Kidney tubule cell (primary cell): ENCODE results near the gene BCKDK.
A peak's percentile ranks its signal among the peaks of the same experiment; 100 is the strongest.
"Not testable (repeated sequence)": the region's sequence is repeated elsewhere in the genome, so short reads cannot be mapped to it uniquely, and the experiment has no call there.

Source experiments
- DNase-seq: peaks from one replicate; pipeline ENCODE4 v3.0.0-alpha.2; 2018; ENCODE audit warnings: low spot score

Gene BCKDK

DNA sequence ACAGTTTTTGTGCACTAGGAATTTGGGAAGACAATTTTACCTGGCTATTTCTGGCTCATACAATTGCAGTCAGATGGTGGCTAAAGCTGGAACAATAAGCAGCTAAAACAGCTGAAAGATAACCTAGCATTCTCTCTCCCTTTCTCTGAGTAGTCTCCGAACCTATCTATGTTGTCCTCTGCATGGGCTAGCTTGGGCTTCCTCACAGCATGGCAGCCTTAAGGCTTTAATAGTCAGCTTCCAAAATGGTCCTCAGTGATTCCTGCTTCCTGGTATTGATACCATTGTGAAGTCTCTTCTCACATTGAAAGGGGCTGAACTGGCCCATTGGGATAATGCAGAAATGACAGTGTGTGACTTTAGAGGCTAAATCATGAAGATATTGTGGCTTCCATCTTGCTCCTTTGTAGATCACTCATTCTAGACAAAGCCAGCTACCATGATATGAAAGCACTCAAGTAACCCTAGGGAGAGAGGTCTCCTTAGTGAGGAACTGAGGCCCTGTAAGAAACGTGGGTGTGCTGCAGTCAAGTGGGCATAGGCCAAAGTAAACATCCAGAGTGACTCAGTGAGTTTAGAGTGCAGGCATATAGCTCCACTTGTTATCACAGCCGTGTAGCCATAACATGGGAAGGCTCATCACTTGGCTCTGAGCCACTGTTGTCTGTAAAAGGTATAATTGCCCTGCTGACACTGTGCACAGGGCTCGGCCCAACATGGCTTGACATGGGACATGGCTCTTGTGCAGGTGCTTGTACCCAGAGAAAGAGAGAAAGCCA is 8.1 kb upstream of the BCKDK start:
- DNase-seq: peak; percentile 31

DNA sequence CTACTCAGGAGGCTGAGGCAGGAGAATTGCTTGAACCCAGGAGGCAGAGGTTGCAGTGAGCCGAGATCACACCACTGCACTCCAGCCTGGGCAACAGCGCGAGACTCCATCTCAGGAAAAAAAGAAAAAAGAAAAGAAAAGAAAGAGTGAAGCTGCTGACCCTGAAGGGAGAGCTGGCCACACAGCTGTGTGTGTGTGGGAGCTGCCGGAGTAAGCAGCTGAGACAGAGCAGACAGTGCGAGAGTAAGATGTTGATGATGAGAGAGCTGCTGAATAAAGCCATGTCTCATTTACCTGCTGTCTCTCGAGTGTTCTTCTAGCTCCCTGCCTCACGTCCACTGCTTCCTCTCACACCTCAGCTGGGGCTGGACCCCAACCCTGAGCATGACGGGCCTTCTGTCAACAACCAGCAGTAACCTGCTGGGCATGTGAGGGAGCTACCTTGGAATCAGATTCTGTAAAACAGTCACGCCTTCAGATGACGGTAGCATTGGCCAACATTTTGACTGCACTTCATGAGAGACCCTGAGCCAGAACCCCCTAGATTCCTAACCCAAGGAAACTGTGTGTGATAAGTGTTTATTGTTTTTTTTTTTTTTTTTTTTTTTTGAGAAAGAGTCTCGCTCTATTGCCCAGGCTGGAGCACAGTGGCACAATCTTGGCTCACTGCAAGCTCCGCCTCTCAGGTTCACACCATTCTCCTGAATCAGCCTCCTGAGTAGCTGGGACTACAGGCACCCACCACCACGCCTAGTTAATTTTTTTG is 7.1 kb upstream of the BCKDK start:
- DNase-seq: not testable (repeated sequence)

DNA sequence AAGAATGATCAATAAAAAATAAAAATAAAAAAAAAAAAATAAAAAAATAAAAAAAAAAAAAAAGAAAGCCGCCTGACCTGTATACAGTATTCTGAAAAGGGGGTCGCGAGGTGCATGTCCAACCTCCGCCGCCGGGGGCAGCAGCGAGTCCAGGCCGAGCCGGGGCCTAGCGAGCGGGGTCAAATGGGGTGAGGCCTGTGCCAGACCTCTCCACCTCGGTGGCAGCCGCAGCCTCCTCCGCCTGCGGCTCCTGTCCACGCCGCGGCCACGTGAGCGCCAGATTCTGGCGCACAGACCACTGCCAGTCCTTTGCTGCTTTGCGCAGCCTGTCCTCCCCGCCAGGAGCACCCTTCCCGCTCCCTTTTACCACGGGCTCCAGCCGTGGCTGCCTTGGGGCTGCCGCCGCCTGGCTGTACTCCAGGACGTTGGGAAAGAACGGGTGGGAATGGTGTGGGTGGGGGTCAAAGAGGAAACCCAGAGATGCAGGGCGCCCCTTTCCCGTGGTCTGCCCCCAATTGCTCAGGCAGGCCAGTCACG is 2.4 kb upstream of the BCKDK start:
- peak; percentile 76 for DNase-seq

DNA sequence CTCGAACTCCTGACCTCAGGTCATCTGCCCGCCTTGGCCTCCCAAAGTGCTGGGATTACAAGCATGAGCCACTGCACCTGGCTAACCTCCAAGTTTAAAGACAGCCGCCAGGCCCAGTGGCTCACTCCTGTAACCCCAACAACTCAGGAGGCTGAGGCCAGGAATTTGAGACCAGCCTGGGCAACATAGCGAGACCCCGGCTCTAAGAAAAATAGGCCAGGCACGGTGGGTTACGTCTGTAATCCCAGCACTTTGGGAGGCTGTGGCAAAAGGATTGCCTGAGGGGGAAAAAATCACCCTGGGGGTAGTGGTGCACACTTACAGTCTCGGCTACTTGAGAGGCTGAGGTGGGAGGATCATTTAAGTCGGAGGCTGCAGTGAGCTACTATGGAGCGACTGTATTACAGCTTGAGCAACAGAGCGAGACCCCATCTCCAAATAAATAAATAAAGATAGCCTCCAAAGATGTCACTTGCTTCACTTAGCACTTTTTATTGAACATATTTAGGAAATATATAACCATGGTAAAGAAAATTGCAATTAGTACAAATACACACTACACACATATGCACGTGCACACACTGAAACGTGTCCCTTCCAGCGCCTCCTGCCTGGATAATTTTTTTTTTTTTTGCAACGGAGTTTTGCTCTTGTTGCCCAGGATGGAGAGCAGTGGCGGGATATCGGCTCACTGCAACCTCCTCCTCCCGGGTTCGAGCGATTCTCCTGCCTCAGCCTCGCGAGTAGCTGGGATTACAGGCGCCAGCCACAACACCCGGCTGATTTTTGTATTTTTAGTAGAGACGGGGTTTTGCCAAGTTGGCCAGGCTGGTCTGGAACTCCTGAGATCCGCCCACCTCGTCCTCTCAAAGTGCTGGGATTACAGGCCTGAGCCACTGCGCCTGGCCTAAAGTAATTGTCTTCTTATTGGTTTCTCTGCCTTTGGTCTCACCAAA is 1.4 kb upstream of the BCKDK start:
- DNase-seq: no peak

DNA sequence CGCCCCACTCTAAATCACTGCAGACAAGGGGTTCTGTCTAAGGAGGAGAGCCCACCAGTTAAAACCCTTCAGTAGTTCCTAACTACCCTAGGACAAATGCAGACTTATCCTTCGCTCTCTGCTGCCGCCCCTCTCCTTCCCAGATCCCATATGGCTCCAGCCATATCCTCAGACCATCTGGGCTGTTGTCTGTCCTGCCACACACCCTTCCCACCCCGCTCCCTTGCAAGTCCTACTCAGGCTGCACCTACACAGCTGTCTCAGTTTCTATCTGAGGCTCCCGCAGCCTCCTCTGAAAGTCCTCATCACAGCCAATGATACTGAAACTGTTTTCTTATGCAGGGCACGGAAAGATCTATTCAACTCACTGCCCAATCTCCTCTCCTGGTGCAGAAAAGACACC is 720 bp upstream of the BCKDK start:
- DNase-seq: no peak

DNA sequence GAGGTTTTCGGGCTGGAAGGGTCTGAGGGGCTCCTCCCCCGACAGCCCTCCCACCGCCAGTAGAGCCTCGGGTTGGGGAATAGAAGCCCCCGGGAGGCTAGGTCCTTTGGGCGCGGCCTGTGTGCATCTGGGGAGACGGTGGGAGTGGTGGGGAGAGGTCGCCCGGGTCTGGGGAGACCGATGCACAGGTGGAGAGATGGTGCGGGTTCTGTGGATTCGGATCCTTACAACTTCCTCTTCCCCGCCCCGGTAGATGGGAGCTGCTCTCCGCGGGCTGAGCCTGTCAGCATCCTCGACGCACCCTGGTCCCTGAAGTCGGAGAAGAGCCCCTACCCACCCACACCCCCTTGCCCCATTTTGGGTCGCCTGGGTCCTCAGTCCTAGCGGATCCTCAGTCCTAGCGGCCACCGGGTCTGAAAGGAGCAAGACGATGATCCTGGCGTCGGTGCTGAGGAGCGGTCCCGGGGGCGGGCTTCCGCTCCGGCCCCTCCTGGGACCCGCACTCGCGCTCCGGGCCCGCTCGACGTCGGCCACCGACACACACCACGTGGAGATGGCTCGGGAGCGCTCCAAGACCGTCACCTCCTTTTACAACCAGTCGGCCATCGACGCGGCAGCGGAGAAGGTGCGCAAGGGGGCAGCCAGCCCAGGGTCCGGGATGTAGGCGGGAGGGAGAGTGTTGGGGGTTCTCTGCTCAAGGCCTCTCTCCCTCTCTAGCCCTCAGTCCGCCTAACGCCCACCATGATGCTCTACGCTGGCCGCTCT is 790 bp downstream of the BCKDK start:
- no peak for DNase-seq

DNA sequence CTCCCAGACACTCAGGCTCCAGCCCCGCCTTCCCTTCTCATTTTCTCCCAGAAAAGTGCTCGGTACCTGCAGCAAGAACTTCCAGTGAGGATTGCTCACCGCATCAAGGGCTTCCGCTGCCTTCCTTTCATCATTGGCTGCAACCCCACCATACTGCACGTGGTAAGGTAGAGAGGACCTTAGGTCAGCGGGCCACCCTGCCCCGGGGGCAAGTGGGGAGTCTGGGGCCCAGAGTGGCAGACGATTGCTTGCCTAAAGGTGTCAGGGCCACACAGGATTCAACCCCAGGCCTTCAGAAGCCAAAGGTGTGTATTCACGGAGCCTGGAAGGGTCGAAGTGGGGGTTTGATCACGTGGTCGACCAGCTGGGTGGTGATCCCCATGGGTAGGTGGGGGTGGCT is 1.4 kb downstream of the BCKDK start:
- no peak for DNase-seq

DNA sequence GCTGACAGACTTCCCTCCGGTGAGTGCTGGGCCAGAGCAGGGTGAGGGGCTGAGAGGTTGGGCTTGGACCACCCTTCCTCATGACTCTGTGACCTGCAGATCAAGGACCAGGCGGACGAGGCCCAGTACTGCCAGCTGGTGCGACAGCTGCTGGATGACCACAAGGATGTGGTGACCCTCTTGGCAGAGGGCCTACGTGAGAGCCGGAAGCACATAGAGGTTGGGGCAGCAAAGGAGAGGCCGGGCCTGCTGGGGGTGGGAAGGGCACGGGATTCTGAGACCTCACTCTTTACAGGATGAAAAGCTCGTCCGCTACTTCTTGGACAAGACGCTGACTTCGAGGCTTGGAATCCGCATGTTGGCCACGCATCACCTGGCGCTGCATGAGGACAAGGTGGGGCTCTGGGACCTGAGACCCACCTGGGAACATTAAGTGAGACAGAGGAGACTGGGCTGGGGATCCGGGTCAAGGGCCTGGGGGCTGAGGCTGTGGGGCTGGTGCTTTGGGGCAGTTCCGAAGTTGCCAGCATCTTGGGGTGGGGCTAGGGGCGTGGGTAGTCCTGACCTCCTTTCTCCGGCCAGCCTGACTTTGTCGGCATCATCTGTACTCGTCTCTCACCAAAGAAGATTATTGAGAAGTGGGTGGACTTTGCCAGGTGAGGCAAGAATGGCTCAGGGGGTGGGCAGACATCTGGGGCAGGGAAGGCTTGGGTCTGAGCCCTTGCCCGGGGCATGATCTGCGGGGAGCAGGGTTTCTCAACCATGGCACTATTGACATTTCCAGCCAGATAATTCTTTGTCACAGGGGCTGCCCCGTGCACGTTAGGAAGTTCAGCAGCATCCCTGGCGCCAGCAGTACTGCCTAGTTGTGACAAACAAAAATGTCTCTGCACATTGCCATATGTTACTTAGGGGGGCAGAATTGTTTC is 2.2 kb downstream of the BCKDK start:
- DNase-seq: no peak

DNA sequence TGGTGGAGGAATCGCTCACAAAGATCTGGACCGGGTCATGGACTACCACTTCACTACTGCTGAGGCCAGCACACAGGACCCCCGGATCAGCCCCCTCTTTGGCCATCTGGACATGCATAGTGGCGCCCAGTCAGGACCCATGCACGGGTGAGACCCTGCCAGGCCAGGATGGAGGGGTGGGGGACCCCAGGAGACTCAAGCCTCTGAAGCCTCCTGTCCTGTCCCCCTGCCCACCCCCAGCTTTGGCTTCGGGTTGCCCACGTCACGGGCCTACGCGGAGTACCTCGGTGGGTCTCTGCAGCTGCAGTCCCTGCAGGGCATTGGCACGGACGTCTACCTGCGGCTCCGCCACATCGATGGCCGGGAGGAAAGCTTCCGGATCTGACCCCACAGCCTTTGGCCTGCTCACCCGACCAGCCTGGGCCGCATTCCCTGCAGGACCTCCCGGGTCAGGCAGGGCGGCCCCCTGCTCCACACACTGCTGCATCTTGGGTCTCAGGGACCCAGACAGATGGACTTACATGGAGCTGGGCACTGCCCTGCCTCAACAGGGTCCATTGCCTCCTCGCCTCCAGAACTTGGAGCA is 3.8 kb downstream of the BCKDK start:
- DNase-seq: no peak

DNA sequence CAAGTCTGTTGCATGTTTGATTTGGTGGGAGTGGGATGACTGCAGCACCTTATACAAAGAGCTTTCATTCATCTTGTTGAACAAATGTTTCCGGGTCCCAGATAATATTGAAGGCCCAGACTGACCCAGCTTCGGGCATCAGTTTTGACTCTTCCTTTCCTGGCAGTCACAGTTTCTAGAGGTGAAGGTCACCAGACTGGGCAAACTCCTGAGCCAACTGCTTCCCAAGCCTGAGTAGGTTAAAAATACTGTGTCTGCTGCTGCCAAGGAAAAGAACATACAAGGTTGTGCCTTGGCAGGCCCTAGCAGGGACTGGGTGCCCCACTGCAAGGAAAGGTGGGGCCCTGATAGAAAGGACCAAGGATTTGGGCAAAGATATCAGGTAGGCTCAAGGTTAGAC is 4.5 kb downstream of the BCKDK start:
- no peak for DNase-seq

DNA sequence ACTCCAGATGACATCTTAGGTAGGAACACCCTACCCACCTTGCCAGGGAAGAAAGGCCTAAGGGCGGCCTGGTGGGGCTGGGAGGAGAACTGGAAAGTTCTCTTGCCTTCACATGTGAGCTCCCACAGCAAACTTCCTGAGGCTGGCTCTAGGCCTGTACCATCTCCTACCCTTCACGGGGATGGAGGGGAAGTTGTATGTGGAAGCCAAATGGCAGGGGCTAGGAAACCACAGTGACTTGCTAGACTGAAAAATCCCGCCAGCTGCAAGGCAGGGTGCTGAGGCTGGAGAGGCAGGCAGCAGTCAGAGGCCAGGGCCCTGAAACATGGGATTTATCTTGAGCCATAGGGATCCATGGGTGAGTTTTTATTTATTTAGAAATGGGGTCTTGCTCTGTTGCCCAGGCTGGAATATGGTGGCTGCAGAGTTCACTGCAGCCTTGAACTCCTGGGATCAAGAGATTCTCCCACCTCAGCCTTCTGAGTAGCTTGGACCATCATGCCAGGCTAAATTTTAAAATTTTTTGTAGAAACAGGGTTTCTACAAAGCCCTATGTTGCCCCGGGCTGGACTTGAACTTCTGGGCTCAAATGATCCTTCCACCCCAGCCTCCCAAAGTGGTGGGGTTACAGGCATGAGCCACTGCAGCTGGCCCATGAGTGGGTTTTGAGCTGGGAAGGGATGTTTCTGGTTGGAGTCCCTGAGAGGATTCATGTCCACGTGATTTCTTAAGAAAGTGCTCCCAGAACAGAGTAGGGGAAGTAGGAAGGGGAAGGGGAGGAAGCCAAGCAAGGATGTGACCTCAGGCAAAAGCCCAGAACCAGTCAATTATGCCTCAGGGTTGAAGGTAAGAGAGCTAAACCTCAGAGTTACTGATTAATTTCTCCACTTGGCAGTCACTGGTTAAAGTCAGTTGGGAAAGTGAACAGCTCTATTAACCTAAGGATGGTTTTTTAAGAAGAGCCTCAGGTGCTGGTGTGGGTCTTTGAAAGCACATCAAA is 5.2 kb downstream of the BCKDK start:
- DNase-seq: peak; percentile 93

DNA sequence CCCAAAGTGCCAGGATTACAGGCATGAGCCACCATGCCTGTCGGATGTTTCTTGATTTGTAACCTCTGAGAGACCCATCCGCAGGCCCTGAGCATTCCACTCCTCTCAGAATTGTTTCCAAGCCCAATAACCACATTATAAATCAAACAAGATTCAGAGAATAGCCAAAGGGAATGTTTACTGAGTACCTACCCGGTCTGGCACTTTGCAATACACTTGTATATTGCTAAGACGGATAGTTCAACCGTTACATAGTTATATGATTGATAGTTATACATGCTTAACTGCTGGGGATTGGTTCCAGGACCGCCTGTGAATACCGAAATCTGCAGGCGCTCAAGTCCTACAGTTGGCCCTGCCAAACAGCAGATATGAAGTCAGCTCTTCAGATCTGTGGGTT is 6.3 kb downstream of the BCKDK start:
- no peak for DNase-seq

DNA sequence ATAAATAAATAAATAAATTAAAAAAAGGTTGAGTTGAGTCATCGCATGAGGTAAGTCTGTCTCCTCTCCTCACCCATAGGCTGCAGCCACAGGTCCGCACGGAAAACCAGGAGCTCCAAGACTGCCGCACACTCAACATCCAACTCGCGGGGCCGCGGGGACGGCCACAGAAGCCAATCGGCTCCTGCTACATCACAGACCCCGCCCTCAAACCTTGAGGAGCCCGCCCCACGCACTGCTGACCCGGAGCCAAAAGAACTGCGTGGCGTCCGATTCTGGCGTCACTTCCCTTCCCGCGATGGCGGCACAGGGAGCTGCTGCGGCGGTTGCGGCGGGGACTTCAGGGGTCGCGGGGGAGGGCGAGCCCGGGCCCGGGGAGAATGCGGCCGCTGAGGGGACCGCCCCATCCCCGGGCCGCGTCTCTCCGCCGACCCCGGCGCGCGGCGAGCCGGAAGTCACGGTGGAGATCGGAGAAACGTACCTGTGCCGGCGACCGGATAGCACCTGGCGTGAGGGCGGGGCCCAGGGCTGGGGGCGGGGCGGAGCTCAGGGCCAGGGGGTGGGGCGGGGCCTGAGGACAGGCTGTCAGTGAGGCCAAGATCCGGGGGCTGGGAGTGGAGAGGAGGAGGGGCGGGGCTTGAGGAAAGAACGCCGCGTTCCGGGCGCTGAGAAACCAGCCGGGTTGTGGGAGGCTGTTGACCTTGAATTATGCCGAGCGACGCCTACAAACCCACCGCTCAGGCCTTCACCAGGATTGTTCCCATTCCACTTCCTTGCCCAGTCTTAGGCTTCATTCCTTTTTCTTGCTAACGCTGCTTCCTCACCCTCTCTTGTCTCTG is 9.4 kb downstream of the BCKDK start, which contains the start of gene KAT8:
Gene KAT8, plus strand, starts transcription at position 281 of the 839 bp plus-strand sequence. Its CDS starts 18 bp downstream, at position 299.
- peak; percentile 99 for DNase-seq

DNA sequence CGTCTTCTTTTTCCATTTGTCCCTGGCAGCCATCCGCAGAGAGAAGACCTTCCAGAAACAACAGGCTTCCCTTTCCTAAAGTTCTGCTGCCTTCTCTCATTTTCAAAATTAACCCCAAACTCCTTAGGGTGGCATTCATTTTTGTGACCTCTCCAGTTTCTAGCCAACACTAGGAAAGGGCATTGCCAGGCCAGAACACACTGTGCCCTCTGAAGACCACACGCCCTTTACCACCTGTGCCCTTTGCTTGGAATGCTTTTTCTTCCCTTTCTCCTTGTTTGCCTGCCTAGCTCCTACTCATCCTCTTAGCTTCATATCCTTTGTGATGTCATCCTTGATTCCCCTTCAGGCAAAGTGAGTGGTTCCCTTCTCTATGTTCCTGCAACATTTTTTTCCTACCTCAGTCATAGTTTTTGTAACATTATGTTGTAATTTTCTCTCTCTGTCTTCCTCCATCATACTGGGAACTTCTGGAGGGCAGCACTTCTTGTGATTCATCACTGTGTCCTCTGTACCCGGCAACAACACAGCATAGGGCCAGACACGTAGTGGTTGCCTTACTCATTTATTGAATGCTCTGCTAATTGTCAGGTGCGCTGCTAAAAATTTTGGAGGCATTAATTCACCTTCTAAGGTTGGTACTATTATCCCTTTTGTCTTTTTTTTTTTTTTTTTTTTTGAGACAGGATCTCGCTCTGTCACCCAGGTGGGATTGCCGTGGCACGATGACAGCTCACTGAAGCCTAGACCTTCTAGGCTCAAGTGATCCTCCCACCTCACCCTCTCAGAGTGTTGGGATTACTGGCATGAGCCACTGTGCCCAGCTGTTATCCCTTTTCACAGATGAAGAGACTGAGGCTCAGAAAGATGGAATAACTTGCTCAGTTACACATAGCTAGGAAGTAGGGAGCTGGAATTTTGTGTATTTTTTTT is 10.3 kb downstream of the BCKDK start:
- peak; percentile 76 for DNase-seq

DNA sequence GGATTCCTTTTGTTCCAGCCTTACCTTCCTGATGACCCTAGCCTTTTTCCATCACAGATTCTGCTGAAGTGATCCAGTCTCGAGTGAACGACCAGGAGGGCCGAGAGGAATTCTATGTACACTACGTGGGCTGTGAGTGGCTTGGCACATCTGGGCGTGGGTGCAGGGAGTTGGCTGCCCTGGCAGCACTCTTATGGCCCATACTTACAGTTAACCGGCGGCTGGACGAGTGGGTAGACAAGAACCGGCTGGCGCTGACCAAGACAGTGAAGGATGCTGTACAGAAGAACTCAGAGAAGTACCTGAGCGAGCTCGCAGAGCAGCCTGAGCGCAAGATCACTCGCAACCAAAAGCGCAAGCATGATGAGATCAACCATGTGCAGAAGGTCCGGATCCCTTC is 11.9 kb downstream of the BCKDK start:
- DNase-seq: no peak

DNA sequence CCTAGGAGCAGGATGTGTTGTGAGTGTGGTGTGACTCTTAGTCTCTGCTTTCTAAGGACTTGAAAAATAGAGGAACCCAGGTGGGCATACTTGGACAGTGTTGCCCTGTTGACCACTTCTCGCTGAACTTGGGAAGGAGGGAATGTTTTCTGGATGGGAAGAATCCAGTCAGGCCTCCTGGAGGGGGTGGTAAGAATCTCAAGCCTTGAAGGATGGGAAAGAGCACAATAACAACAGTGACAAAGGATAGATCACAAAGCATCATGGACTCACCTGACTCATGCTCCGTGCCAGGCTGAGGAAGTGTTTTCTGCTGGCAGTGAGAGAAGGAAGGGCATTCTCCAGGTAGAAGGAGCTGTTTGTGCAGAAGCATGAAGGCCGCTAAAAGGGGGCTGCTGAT is 17.7 kb downstream of the BCKDK start:
- no peak for DNase-seq
